Small intestine (tissue), 7 donors: ENCODE results near the gene PPL. TPM values are rescaled to one million over a fixed set of nuclear protein-coding genes. Genes with fewer than 3 reads are reported as not detected.
"Not testable (repeated sequence)": the region's sequence is repeated elsewhere in the genome, so short reads cannot be mapped to it uniquely, and the experiment has no call there.

Experiments
- DNase-seq, 2 donors: peaks; one replicate each; pipeline versions ENCODE4 v3.0.0 to v3.0.0-alpha.2; 2013
- FAIRE-seq: peaks from 2 replicates; lab custom pipeline; 2012; peaks lifted over from hg19 to GRCh38; lab: Jason Lieb, UNC
- H3K27ac ChIP-seq, 3 donors: one replicate each; pipeline ENCODE4 v1.5.1; 2013; ENCODE audit warnings: low read length in 2 of 3, mild to moderate bottlenecking in 2 of 3, control low read depth in 1 of 3, inconsistent platforms in 1 of 3, low read depth in 1 of 3, moderate library complexity in 1 of 3
- H3K27me3 ChIP-seq, 3 donors: one replicate each; pipeline ENCODE4 v1.6.1; 2013; ENCODE audit warnings: low read length in 3 of 3, inconsistent platforms in 1 of 3; ENCODE audit not compliant: control insufficient read depth in 3 of 3, insufficient read depth in 3 of 3
- H3K36me3 ChIP-seq, 3 donors: one replicate each; pipeline ENCODE4 v1.6.1; 2013; ENCODE audit warnings: low read length in 3 of 3, inconsistent platforms in 1 of 3, low read depth in 1 of 3, mild to moderate bottlenecking in 1 of 3, moderate library complexity in 1 of 3; ENCODE audit not compliant: control insufficient read depth in 3 of 3, insufficient read depth in 2 of 3
- H3K4me1 ChIP-seq, 3 donors: one replicate each; pipeline ENCODE4 v1.6.1; 2013; ENCODE audit warnings: low read length in 2 of 3, inconsistent platforms in 1 of 3, low read depth in 1 of 3, mild to moderate bottlenecking in 1 of 3, moderate library complexity in 1 of 3; ENCODE audit not compliant: control insufficient read depth in 3 of 3, insufficient read depth in 2 of 3
- H3K4me3 ChIP-seq, 3 donors: one replicate each; pipeline ENCODE4 v1.5.1; 2013; ENCODE audit warnings: low read length in 3 of 3, control low read depth in 1 of 3, inconsistent platforms in 1 of 3, low read depth in 1 of 3, mild to moderate bottlenecking in 1 of 3, moderate library complexity in 1 of 3
- H3K9me3 ChIP-seq, 2 donors: one replicate each; pipeline ENCODE4 v1.6.1; 2013; ENCODE audit warnings: low read depth in 1 of 2, low read length in 1 of 2; ENCODE audit not compliant: control insufficient read depth in 2 of 2, insufficient read depth in 1 of 2
- WGBS, 3 donors: extraction: QIAGEN DNeasy Blood & Tissue Kit; methylation state at CpG; one replicate each; pipeline ENCODE4 v1.1.7; 2013; 5-methylcytosine and 5-hydroxymethylcytosine counted together
- polyA plus RNA-seq, 4 donors: library from polyadenylated mRNA; stranded (reverse) in 3 of 4; unstranded in 1 of 4; fragments of 200-250 nt in 3 of 4; fragments of 120-200 nt in 1 of 4; gene quantifications; one replicate each; pipeline versions ENCODE4 v1.2.1 to v1.2.3, GENCODE V29; 2013
- donor health status: healthy with polysubstance abuse.
- donor health status: control.
- donor health status: control.
- donor health status: Bipolar disorder and iron deficiency.
- donor health status: healthy.

Gene PPL
- polyA plus RNA-seq, 4 donors: 11.1 to 37.1 (median 14.9) TPM

GRCh38 chr16:4931381-4931780 is 5.6 kb downstream of the PPL start:
- no peaks in the 10 kb centered on the region for H3K27me3 ChIP-seq
- WGBS, 3 donors: 83 to 89% (median 87%) methylated on average over 11 of the region's 11 CpGs
- no peak for DNase-seq
- H3K9me3 ChIP-seq: peaks cover 0 to 7% of the 10 kb centered on the region in 2 donors
- peaks cover 0 to 22% (median 0%) of the 10 kb centered on the region in 3 donors for H3K4me1 ChIP-seq
- H3K27ac ChIP-seq: no peak overlapping the region
- H3K4me3 ChIP-seq: no peak overlapping the region
- FAIRE-seq: no peak
- peaks cover 0 to 64% (median 0%) of the 10 kb centered on the region in 3 donors for H3K36me3 ChIP-seq

- not testable (repeated sequence) for FAIRE-seq, H3K27me3 ChIP-seq, DNase-seq, H3K27ac ChIP-seq, H3K9me3 ChIP-seq, H3K4me3 ChIP-seq
- Histone ChIP-seq H3K36me3 (peaks cover 0 to 60% (median 0%) of the 10 kb centered on the region in 3 donors), H3K4me1 (peaks cover 0 to 23% (median 0%) of the 10 kb centered on the region in 3 donors)
- WGBS, 3 donors: 92 to 94% (median 92%) methylated on average over 4 of the region's 4 CpGs
These were observed 7.3 kb downstream of the PPL start for GRCh38 chr16:4929619-4930018.

- Histone ChIP-seq H3K9me3 (peaks cover 0 to 7% of the 10 kb centered on the region in 2 donors), H3K4me1 (peaks cover 0 to 23% (median 3%) of the 10 kb centered on the region in 3 donors), H3K27ac (no peak overlapping the region), H3K27me3 (no peaks in the 10 kb centered on the region), H3K4me3 (no peak overlapping the region), H3K36me3 (peaks cover 0 to 55% (median 0%) of the 10 kb centered on the region in 3 donors)
- DNase-seq: no peak
- 91 to 96% (median 92%) methylated on average over 6 of the region's 6 CpGs for WGBS, 3 donors
- FAIRE-seq: no peak
These were observed 8.7 kb downstream of the PPL start for GRCh38 chr16:4928227-4928626.

- WGBS, 3 donors: 60 to 95% (median 78%) methylated on average over 2 of the region's 2 CpGs
- Histone ChIP-seq H3K9me3 (peaks cover 0 to 7% of the 10 kb centered on the region in 2 donors), H3K27me3 (no peaks in the 10 kb centered on the region), H3K4me1 (peaks cover 0 to 23% (median 3%) of the 10 kb centered on the region in 3 donors), H3K36me3 (peaks cover 0 to 57% (median 0%) of the 10 kb centered on the region in 3 donors), H3K27ac (no peak overlapping the region), H3K4me3 (no peak overlapping the region)
- DNase-seq: no peak
- no peak for FAIRE-seq
These were observed 9.3 kb downstream of the PPL start for GRCh38 chr16:4927661-4928060.

GRCh38 chr16:4926928-4927327 is 10.0 kb downstream of the PPL start:
- FAIRE-seq: no peak
- 92 to 98% (median 95%) methylated on average over 2 of the region's 2 CpGs for WGBS, 3 donors
- H3K36me3 ChIP-seq: peaks cover 0 to 56% (median 0%) of the 10 kb centered on the region in 3 donors
- DNase-seq: no peak
- H3K9me3 ChIP-seq: peaks cover 0 to 7% of the 10 kb centered on the region in 2 donors
- H3K4me1 ChIP-seq: peaks cover 0 to 23% (median 3%) of the 10 kb centered on the region in 3 donors
- H3K27me3 ChIP-seq: no peaks in the 10 kb centered on the region
- no peak overlapping the region for H3K4me3 ChIP-seq
- H3K27ac ChIP-seq: no peak overlapping the region

- WGBS, 3 donors: 86 to 88% (median 86%) methylated on average over 5 of the region's 5 CpGs
- peaks cover 0 to 55% (median 0%) of the 10 kb centered on the region in 3 donors for H3K36me3 ChIP-seq
- H3K27ac ChIP-seq: no peak overlapping the region
- H3K9me3 ChIP-seq: peaks cover 0 to 7% of the 10 kb centered on the region in 2 donors
- H3K27me3 ChIP-seq: no peaks in the 10 kb centered on the region
- FAIRE-seq: no peak
- DNase-seq: no peak
- H3K4me3 ChIP-seq: no peak overlapping the region
- H3K4me1 ChIP-seq: peaks cover 0 to 23% (median 3%) of the 10 kb centered on the region in 3 donors
These were observed 11.2 kb downstream of the PPL start for GRCh38 chr16:4925791-4926190.

GRCh38 chr16:4925293-4925607 is 11.7 kb downstream of the PPL start:
- H3K9me3 ChIP-seq: peaks cover 0 to 7% of the 10 kb centered on the region in 2 donors
- DNase-seq (no peak), FAIRE-seq (no peak)
- H3K36me3 ChIP-seq: peaks cover 0 to 50% (median 0%) of the 10 kb centered on the region in 3 donors
- 62 to 73% (median 64%) methylated on average over 5 of the region's 5 CpGs for WGBS, 3 donors
- peak overlapping the region in 1 of 3 donors; percentile 63 for H3K27ac ChIP-seq
- no peaks in the 10 kb centered on the region for H3K27me3 ChIP-seq
- H3K4me3 ChIP-seq: no peak overlapping the region
- H3K4me1 ChIP-seq: peaks cover 0 to 23% (median 3%) of the 10 kb centered on the region in 3 donors

- H3K9me3 ChIP-seq: peaks cover 0 to 7% of the 10 kb centered on the region in 2 donors
- H3K27me3 ChIP-seq: no peaks in the 10 kb centered on the region
- peaks cover 0 to 24% (median 3%) of the 10 kb centered on the region in 3 donors for H3K4me1 ChIP-seq
- FAIRE-seq: no peak
- no peak overlapping the region for H3K4me3 ChIP-seq
- peak; percentile 85 to 95 for DNase-seq
- WGBS, 3 donors: 23 to 47% (median 35%) methylated on average over 12 of the region's 12 CpGs
- peaks cover 0 to 47% (median 0%) of the 10 kb centered on the region in 3 donors for H3K36me3 ChIP-seq
- H3K27ac ChIP-seq: peak overlapping the region in 2 of 3 donors; percentile 39 to 63
These were observed 12.2 kb downstream of the PPL start for GRCh38 chr16:4924593-4925292.
